ENCODE results near the gene ADSL.

- no peak for TF ChIP-seq POLR2AphosphoS5 (IDR thresholded peaks at IDR 0.05)
- TF ChIP-seq CTCF (IDR thresholded peaks at IDR 0.05) = no peak
- no peak for TF ChIP-seq EP300 (IDR thresholded peaks at IDR 0.05)
Measured at GRCh38 chr22:40400159-40400558, 53.9 kb downstream of the ADSL start.

Data from stomach (tissue), 4 donors.